SU-DHL-6 (cell line): ENCODE results near the gene SPEN.

Experiments
- H2AFZ ChIP-seq: fragments of 200-600 bp; sonication (generic); 2 replicates; pipeline ENCODE4 v1.6.1; 2014; ENCODE audit warnings: low read depth, mild to moderate bottlenecking, moderate library complexity, mixed read lengths, antibody characterized with exemption, low read length; ENCODE audit not compliant: severe bottlenecking
- H3F3A ChIP-seq: fragments of 200-600 bp; shearing (Covaris generic); 2 replicates; pipeline ENCODE4 v1.6.0; 2016; ENCODE audit warnings: antibody characterized with exemption, mild to moderate bottlenecking; ENCODE audit not compliant: insufficient read depth
- H3K27ac ChIP-seq: fragments of 200-600 bp; sonication (generic); 2 replicates; pipeline ENCODE4 v1.5.1; 2016; ENCODE audit warnings: low read depth, mild to moderate bottlenecking, low read length, moderate library complexity, mixed read lengths
- H3K27me3 ChIP-seq: fragments of 200-600 bp; sonication (generic), shearing (Covaris generic); 2 replicates; pipeline ENCODE4 v1.6.0; 2014; ENCODE audit warnings: mild to moderate bottlenecking, low read length
- H3K36me3 ChIP-seq: fragments of 200-600 bp; sonication (generic); 2 replicates; pipeline ENCODE4 v1.6.1; 2014; ENCODE audit warnings: mild to moderate bottlenecking, low read length, mixed read lengths
- H3K4me2 ChIP-seq: fragments of 300-600, 200-600 bp; shearing (Covaris generic), sonication (generic); 2 replicates; pipeline ENCODE4 v1.6.0; 2014; ENCODE audit warnings: low read length, low read depth, mild to moderate bottlenecking; ENCODE audit not compliant: poor library complexity, severe bottlenecking
- H3K4me3 ChIP-seq: fragments of 200-600 bp; sonication (generic); 2 replicates; pipeline ENCODE4 v1.5.1; 2014; ENCODE audit warnings: antibody characterized with exemption, low read length, mild to moderate bottlenecking, mixed read lengths; ENCODE audit not compliant: insufficient read depth, poor library complexity, severe bottlenecking
- H3K79me2 ChIP-seq: fragments of 200-600 bp; sonication (generic); 2 replicates; pipeline ENCODE4 v1.6.1; 2014; ENCODE audit warnings: mild to moderate bottlenecking, low read length, moderate library complexity; ENCODE audit not compliant: insufficient read depth
- H3K9ac ChIP-seq: fragments of 200-600 bp; sonication (generic); 2 replicates; pipeline ENCODE4 v1.7.0; 2014; ENCODE audit warnings: mild to moderate bottlenecking, low read length
- H3K9me2 ChIP-seq: fragments of 200-600 bp; sonication (generic); replicated peaks from 2 replicates; pipeline ENCODE4 v1.6.1; 2014; ENCODE audit warnings: low read length; ENCODE audit not compliant: insufficient read depth
- H3K9me3 ChIP-seq: fragments of 200-600 bp; sonication (generic); 2 replicates; pipeline ENCODE4 v1.6.1; 2014; ENCODE audit warnings: low read length, mixed read lengths; ENCODE audit not compliant: insufficient read depth
- H4K20me1 ChIP-seq: fragments of 200-600 bp; sonication (generic); 2 replicates; pipeline ENCODE4 v1.6.1; 2014; ENCODE audit warnings: low read depth, mild to moderate bottlenecking, antibody characterized with exemption, low read length, moderate library complexity, mixed read lengths
- CTCF ChIP-seq: fragments of 200-600 bp; sonication (generic); IDR thresholded peaks from one replicate; pipeline ENCODE4 v1.5.1; 2017; ENCODE audit warnings: antibody characterized with exemption, mild to moderate bottlenecking, low read length, moderate library complexity; ENCODE audit not compliant: insufficient read depth, poor library complexity, severe bottlenecking
- EZH2phosphoT487 ChIP-seq: fragments of 200-600 bp; sonication (generic), shearing (Covaris generic); conservative IDR thresholded peaks from 2 replicates; pipeline ENCODE4 v1.6.1; 2018; ENCODE audit warnings: mild to moderate bottlenecking, antibody characterized with exemption, low read length, moderate library complexity, mixed read lengths

SPEN gene

GRCh38 chr1:15953294-15953771, 105.8 kb downstream of the SPEN start:
- H3K27ac ChIP-seq = no peak overlapping the region
- peaks cover 81% of the 10 kb centered on the region for H3K79me2 ChIP-seq
- no peak for TF ChIP-seq CTCF
- TF ChIP-seq EZH2phosphoT487 = no peak
- H3K9me2 ChIP-seq = no peaks in the 10 kb centered on the region
- H3K4me3 ChIP-seq = no peak overlapping the region
- no peaks in the 10 kb centered on the region for H3K27me3 ChIP-seq
- H2AFZ ChIP-seq = no peak overlapping the region
- H3K9me3 ChIP-seq = no peaks in the 10 kb centered on the region
- H4K20me1 ChIP-seq = no peaks in the 10 kb centered on the region
- H3K36me3 ChIP-seq = no peaks in the 10 kb centered on the region
- H3F3A ChIP-seq = no peaks in the 10 kb centered on the region
- H3K9ac ChIP-seq = no peak overlapping the region
- no peak overlapping the region for H3K4me2 ChIP-seq

DNA sequence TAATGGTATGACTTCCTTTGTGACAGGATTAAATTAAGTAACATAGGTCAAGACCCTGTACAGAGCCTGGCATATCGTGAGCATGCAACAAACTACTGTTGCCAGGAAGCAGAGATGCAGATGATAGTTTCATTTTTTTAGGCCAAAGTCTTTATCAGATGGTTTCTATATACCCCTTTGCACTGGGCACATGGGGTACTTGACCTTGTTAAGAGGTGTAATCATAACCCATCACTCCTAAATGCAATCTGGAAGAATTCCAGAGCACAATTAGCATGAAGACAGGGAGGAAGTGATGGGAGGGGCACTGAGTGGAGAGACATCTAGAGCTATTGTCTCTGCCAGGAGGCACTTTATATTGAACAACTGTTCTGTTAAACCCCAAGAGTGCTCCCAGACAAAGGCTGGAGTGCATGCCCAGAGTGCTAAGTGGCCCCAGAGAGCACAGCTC, 106.3 kb downstream of the SPEN start:
- H3K79me2 ChIP-seq = peaks cover 84% of the 10 kb centered on the region
- H4K20me1 ChIP-seq = no peaks in the 10 kb centered on the region

DNA sequence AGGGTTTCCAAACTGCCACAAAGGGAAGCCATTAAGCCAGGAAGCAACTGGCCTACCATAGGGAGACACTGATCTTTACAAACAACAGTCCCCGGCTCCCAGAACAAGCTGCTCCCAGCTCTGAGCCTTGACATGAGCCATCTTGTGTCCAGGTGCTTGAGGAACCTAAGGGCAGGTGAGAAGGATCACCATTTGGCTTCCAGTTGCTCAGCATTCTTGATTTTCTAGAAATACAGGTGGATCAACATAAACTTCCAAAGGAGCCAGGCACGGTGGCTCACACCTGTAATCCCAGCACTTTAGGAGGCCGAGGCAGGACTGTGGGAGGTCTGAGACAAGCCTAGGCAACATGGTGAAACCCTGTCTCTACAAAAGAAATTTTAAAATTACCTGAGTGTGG, 106.8 kb downstream of the SPEN start:
- no peaks in the 10 kb centered on the region for H3K9me2 ChIP-seq
- peaks cover 84% of the 10 kb centered on the region for H3K79me2 ChIP-seq
- no peaks in the 10 kb centered on the region for H3K9me3 ChIP-seq
- no peaks in the 10 kb centered on the region for H3F3A ChIP-seq
- H3K9ac ChIP-seq = no peak overlapping the region
- H2AFZ ChIP-seq = no peak overlapping the region
- no peak overlapping the region for H3K27ac ChIP-seq
- no peak overlapping the region for H3K4me2 ChIP-seq
- H3K36me3 ChIP-seq = no peaks in the 10 kb centered on the region
- no peaks in the 10 kb centered on the region for H3K27me3 ChIP-seq
- TF ChIP-seq EZH2phosphoT487 = no peak
- no peak for TF ChIP-seq CTCF
- H4K20me1 ChIP-seq = no peaks in the 10 kb centered on the region
- H3K4me3 ChIP-seq = no peak overlapping the region

More for the DNA sequence above, 106.3 kb downstream of the SPEN start:
- Histone ChIP-seq H3F3A (no peaks in the 10 kb centered on the region), H2AFZ (no peak overlapping the region), H3K9ac (no peak overlapping the region), H3K36me3 (no peaks in the 10 kb centered on the region), H3K9me3 (no peaks in the 10 kb centered on the region), H3K9me2 (no peaks in the 10 kb centered on the region), H3K27ac (no peak overlapping the region), H3K4me3 (no peak overlapping the region), H3K4me2 (no peak overlapping the region), H3K27me3 (no peaks in the 10 kb centered on the region)
- TF ChIP-seq CTCF (no peak), EZH2phosphoT487 (no peak)
